Measurements from ENCODE around the gene SQOR. TPM values are rescaled to one million over a fixed set of nuclear protein-coding genes. Genes with fewer than 3 reads are reported as not detected.

SQOR gene
- total RNA-seq, 4 donors from 2014 or later = 33.2 to 46.8 (median 39.9) TPM

DNA sequence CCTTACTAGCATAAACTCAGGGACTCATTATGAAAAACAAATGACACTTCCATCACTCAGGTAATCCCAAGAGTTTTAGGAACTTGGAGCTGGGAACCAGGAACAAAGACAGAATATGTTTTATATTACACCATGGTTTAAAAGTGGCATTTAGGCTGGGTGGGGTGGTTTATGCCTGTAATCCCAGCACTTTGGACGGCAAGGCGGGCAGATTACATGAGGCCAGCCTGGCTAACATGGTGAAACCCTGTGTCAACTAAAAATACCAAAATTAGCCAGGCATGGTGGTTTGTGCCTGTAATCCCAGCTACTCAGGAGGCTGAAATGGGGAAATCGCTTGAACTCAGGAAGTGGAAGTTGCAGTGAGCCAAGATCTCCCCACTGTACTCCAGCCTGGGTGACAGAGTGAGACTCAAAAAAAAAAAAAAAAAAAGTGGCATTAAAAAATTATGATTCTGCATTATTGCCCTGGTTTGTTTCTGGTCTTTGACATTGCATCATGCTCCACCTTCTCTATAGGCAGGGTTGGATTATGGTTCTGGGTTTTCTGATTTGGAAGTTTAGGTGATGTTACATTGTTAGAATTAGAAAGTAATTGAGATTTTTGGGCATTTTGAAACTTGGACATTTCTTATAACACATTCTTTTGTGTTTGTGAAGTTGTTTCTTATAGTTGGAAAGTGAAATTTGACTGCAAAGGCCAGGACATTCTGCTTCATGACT lies 19.0 kb downstream of the SQOR start:
- no peak overlapping the region for H3K27ac ChIP-seq
- no peaks in the 10 kb centered on the region for H3K27me3 ChIP-seq
- no peak overlapping the region for H3K4me3 ChIP-seq
- no peaks in the 10 kb centered on the region for H3K36me3 ChIP-seq
- TF ChIP-seq EP300 (IDR thresholded peaks at IDR 0.05) (no peak), POLR2A (IDR thresholded peaks at IDR 0.05) (no peak), POLR2AphosphoS5 (IDR thresholded peaks at IDR 0.05) (no peak), CTCF (IDR thresholded peaks at IDR 0.05) (no peak)
- H3K9me3 ChIP-seq = no peaks in the 10 kb centered on the region
- 75% methylated on average over 3 of the region's 3 CpGs for WGBS
- peaks cover 12% of the 10 kb centered on the region for H3K4me1 ChIP-seq
- DNase-seq (ENCODE audit: low spot score in 2 of 2) = no peak

- H3K36me3 ChIP-seq = no peaks in the 10 kb centered on the region
- no peak overlapping the region for H3K27ac ChIP-seq
- peaks cover 15% of the 10 kb centered on the region for H3K4me1 ChIP-seq
- no peak for TF ChIP-seq POLR2A (IDR thresholded peaks at IDR 0.05)
- no peak for TF ChIP-seq POLR2AphosphoS5 (IDR thresholded peaks at IDR 0.05)
- TF ChIP-seq CTCF (IDR thresholded peaks at IDR 0.05) = no peak
- no peak for TF ChIP-seq EP300 (IDR thresholded peaks at IDR 0.05)
- no peak for DNase-seq (ENCODE audit: low spot score in 2 of 2)
- 84% methylated on average over 6 of the region's 6 CpGs for WGBS
- no peaks in the 10 kb centered on the region for H3K27me3 ChIP-seq
- no peaks in the 10 kb centered on the region for H3K9me3 ChIP-seq
- H3K4me3 ChIP-seq = no peak overlapping the region
Observed at GRCh38 chr15:45654749-45655148, 19.9 kb downstream of the SQOR start.

GRCh38 chr15:45657254-45657653 lies 22.4 kb downstream of the SQOR start:
- 94% methylated on average over 2 of the region's 2 CpGs for WGBS
- Histone ChIP-seq H3K36me3 (peaks cover 9% of the 10 kb centered on the region), H3K9me3 (no peaks in the 10 kb centered on the region), H3K4me1 (peaks cover 28% of the 10 kb centered on the region), H3K27me3 (no peaks in the 10 kb centered on the region), H3K4me3 (no peak overlapping the region), H3K27ac (no peak overlapping the region)
- DNase-seq (ENCODE audit: low spot score in 2 of 2) = no peak
- TF ChIP-seq CTCF (IDR thresholded peaks at IDR 0.05) = no peak
- no peak for TF ChIP-seq POLR2A (IDR thresholded peaks at IDR 0.05)
- TF ChIP-seq POLR2AphosphoS5 (IDR thresholded peaks at IDR 0.05) = no peak
- no peak for TF ChIP-seq EP300 (IDR thresholded peaks at IDR 0.05)

DNA sequence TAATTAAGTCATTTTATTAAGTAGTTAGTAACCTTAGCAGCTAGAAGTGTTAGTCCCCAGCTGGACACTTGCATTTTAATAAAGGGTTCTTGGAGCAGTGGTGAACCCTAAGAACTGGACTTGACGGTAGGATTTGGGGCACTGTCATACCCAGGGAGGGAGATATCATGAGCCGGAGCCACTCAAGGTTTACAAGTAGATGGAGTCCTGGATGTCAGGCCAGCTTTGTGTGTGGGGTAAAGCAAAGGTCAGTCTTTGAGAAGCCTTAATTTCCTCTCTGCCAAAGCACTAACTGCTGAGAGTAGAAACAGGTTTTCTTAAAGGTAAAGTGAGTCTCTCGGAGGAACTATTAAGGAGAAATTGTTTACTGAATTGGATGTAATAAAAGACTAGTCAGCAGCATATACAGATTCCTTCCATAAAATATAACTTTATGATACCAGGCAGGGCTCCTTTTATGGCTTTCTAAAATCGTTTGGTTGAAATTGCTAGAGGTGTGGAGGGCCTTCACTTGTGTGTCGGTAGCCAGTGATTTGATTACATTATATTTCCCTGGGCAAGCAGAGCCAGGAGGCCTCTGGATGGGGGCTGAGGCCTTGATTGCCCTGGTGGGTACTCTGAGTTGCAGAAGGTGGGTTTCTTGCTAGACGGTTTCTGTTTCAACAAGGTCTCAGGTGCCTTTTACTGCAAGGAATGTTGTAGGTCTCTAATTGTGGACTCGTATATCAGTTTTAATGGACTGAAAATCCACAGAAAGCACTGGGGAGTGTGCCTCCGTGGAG lies 23.1 kb downstream of the SQOR start:
- Histone ChIP-seq H3K9me3 (no peaks in the 10 kb centered on the region), H3K4me1 (peaks cover 28% of the 10 kb centered on the region), H3K4me3 (no peak overlapping the region), H3K27ac (no peak overlapping the region), H3K36me3 (peaks cover 16% of the 10 kb centered on the region), H3K27me3 (no peaks in the 10 kb centered on the region)
- TF ChIP-seq CTCF (IDR thresholded peaks at IDR 0.05) = no peak
- no peak for TF ChIP-seq POLR2A (IDR thresholded peaks at IDR 0.05)
- TF ChIP-seq POLR2AphosphoS5 (IDR thresholded peaks at IDR 0.05) = no peak
- whole genome bisulfite sequencing = 84% methylated on average over 8 of the region's 8 CpGs
- no peak for DNase-seq (ENCODE audit: low spot score in 2 of 2)

GRCh38 chr15:45660231-45660979 lies 25.6 kb downstream of the SQOR start:
- WGBS = 43% methylated on average over 5 of the region's 5 CpGs
- DNase-seq (ENCODE audit: low spot score in 2 of 2) = no peak
- peak overlapping the region; percentile 2 for H3K27ac ChIP-seq
- TF ChIP-seq CTCF (IDR thresholded peaks at IDR 0.05) = no peak
- TF ChIP-seq POLR2AphosphoS5 (IDR thresholded peaks at IDR 0.05) = no peak
- no peak for TF ChIP-seq POLR2A (IDR thresholded peaks at IDR 0.05)
- no peak for TF ChIP-seq EP300 (IDR thresholded peaks at IDR 0.05)
- H3K9me3 ChIP-seq = no peaks in the 10 kb centered on the region
- H3K36me3 ChIP-seq = peaks cover 29% of the 10 kb centered on the region
- no peak overlapping the region for H3K4me3 ChIP-seq
- H3K4me1 ChIP-seq = peaks cover 28% of the 10 kb centered on the region
- no peaks in the 10 kb centered on the region for H3K27me3 ChIP-seq

Measured in suprapubic skin (tissue), 4 donors.